K562 (cell line): ENCODE results near the gene HMGXB3. TPM values are rescaled to one million over a fixed set of nuclear protein-coding genes. Genes with fewer than 3 reads are reported as not detected.

Experiments
- ATAC-seq: fragments of 200-7000 bp; cut with Tn5 transposase; 3 replicates; pipeline ENCODE4 v1.9.1; 2020; ENCODE audit warnings: moderate library complexity
- BruUV-seq: library from RNA; stranded (reverse); fragments of 400-500 nt; replicated peaks from 2 replicates; lab custom pipeline; 2021; lab: Mats Ljungman, UMichigan
- CTCF ChIA-PET: fragments of 300-600 bp; formaldehyde crosslinking; extraction: SDS; loops from one replicate; lab custom pipeline; 2021; ENCODE audit warnings: low intra/inter-chr PET ratio; lab: Yijun Ruan, JAX
- POLR2A ChIA-PET: fragments of 300-600, 350-650 bp; sonication (Branson Sonifier 250); formaldehyde crosslinking; extraction: SDS; loops from one replicate; lab custom pipeline; 2021; ENCODE audit warnings: antibody characterized with exemption, inconsistent platforms; lab: Yijun Ruan, JAX
- DNase-seq, 4 experiments: peaks; one replicate each; pipeline versions ENCODE4 v3.0.0 to v3.0.0-alpha.2; 2011 to 2018; ENCODE audit warnings: low spot score in 3 of 4, mixed read lengths in 3 of 4; ENCODE audit errors: extremely low read depth in 1 of 4
- FAIRE-seq: peaks from 2 replicates; lab custom pipeline; 2011; peaks lifted over from hg19 to GRCh38; lab: Jason Lieb, UNC
- H2AFZ ChIP-seq: 2 replicates; pipeline ENCODE4 v1.6.0; 2011; ENCODE audit warnings: low read depth, low read length, control low read depth, inconsistent platforms
- H3K27ac ChIP-seq: fragments of 200-600 bp; 3 replicates; pipeline ENCODE4 v1.8.0; 2011; ENCODE audit warnings: low read depth, mild to moderate bottlenecking, control low read depth, inconsistent platforms, low read length, moderate library complexity, mixed read lengths; ENCODE audit errors: extremely low read depth
- H3K27me3 ChIP-seq, 2 experiments: fragments of 300-600 bp in 1 of 2; 2 replicates in 1 of 2; 3 replicates in 1 of 2; pipeline versions ENCODE4 v1.6.0 to v1.8.0; 2011; ENCODE audit warnings: inconsistent platforms in 2 of 2, low read length in 2 of 2, mild to moderate bottlenecking in 1 of 2, mixed read lengths in 1 of 2, moderate library complexity in 1 of 2; ENCODE audit not compliant: control insufficient read depth in 2 of 2, insufficient read depth in 2 of 2
- H3K36me3 ChIP-seq: fragments of 300-600 bp; 3 replicates; pipeline ENCODE4 v1.8.0; 2011; ENCODE audit warnings: mild to moderate bottlenecking, low read length, inconsistent platforms; ENCODE audit not compliant: control insufficient read depth, insufficient read depth
- H3K4me1 ChIP-seq, 2 experiments: fragments of 200-600 bp in 1 of 2; replicated peaks in 1 of 2; 2 replicates in 1 of 2; 3 replicates in 1 of 2; pipeline versions ENCODE4 v1.5.1 to v1.8.0; 2011; ENCODE audit warnings: inconsistent platforms in 2 of 2, low read length in 2 of 2, mild to moderate bottlenecking in 1 of 2, mixed read lengths in 1 of 2, moderate library complexity in 1 of 2; ENCODE audit not compliant: control insufficient read depth in 2 of 2, insufficient read depth in 2 of 2
- H3K4me2 ChIP-seq: 2 replicates; pipeline ENCODE4 v1.6.1; 2011; ENCODE audit warnings: low read length, control low read depth, inconsistent platforms, mixed read lengths; ENCODE audit not compliant: insufficient read depth
- H3K4me3 ChIP-seq: fragments of 200-600 bp; sonication (generic), shearing (Covaris generic); 2 replicates; pipeline ENCODE4 v1.5.1; 2016; ENCODE audit warnings: control low read depth, inconsistent platforms
- H3K79me2 ChIP-seq: fragments of 200-600 bp; 3 replicates; pipeline ENCODE4 v1.8.0; 2011; ENCODE audit warnings: low read length, inconsistent platforms; ENCODE audit not compliant: control insufficient read depth, insufficient read depth
- H3K9ac ChIP-seq, 2 experiments: 2 replicates each; pipeline versions ENCODE4 v1.6.0 to v1.6.1; 2011; ENCODE audit warnings: low read depth in 2 of 2, low read length in 2 of 2, control low read depth in 1 of 2, inconsistent platforms in 1 of 2, mild to moderate bottlenecking in 1 of 2, mixed read lengths in 1 of 2; ENCODE audit not compliant: insufficient read depth in 1 of 2
- H3K9me1 ChIP-seq: one replicate; pipeline ENCODE4 v1.6.0; 2011; ENCODE audit warnings: inconsistent platforms, mild to moderate bottlenecking, low read length, moderate library complexity; ENCODE audit not compliant: control insufficient read depth, insufficient read depth
- H3K9me3 ChIP-seq: replicated peaks from 2 replicates; pipeline ENCODE4 v1.5.1; 2011; ENCODE audit warnings: low read depth, low read length, inconsistent platforms; ENCODE audit not compliant: control insufficient read depth, insufficient read depth
- H4K20me1 ChIP-seq: replicated peaks from 2 replicates; pipeline ENCODE4 v1.6.1; 2011; ENCODE audit warnings: low read length, inconsistent platforms, mixed read lengths; ENCODE audit not compliant: control insufficient read depth, insufficient read depth
- BRF1 ChIP-seq: IDR thresholded peaks from 3 replicates; pipeline ENCODE4 v1.6.1; 2011; ENCODE audit warnings: borderline replicate concordance, mild to moderate bottlenecking; ENCODE audit not compliant: insufficient read length; ENCODE audit errors: extremely low read depth
- CREBBP ChIP-seq: IDR thresholded peaks from one replicate; pipeline ENCODE4 v1.6.1; 2012; ENCODE audit warnings: low read depth, mild to moderate bottlenecking, control low read depth, inconsistent platforms, low read length
- EP400 ChIP-seq: fragments of 450-650 bp; IDR thresholded peaks from 2 replicates; pipeline ENCODE4 v1.6.1; 2017; ENCODE audit warnings: antibody characterized with exemption, mild to moderate bottlenecking, moderate library complexity
- ETS1 ChIP-seq: conservative IDR thresholded peaks from 2 replicates; pipeline ENCODE4 v1.6.1; 2011; ENCODE audit warnings: low read depth, mild to moderate bottlenecking, low read length; ENCODE audit not compliant: control insufficient read depth
- GABPB2 ChIP-seq: fragments of 250-450 bp; sonication (Bioruptor Pico); conservative IDR thresholded peaks from 2 replicates; pipeline ENCODE4 v1.5.1; 2021; ENCODE audit warnings: mild to moderate bottlenecking
- GTF2F1 ChIP-seq: IDR thresholded peaks from 2 replicates; pipeline ENCODE4 v1.6.1; 2011; ENCODE audit warnings: low read depth, low read length, improper control_type of control experiment
- ILK ChIP-seq: fragments of 450-650 bp; IDR thresholded peaks from 2 replicates; pipeline ENCODE4 v1.6.1; 2016; ENCODE audit warnings: missing genetic modification characterization, low read depth, mild to moderate bottlenecking, missing compliant biosample characterization, moderate library complexity, borderline replicate concordance
- MTA3 ChIP-seq: fragments of 450-650 bp; formaldehyde crosslinking; IDR thresholded peaks from 2 replicates; pipeline ENCODE4 v1.6.1; 2017; ENCODE audit warnings: mild to moderate bottlenecking, borderline replicate concordance
- NFIX ChIP-seq: fragments of 250-450 bp; sonication (Bioruptor Pico); IDR thresholded peaks from 2 replicates; pipeline ENCODE4 v1.4.0; 2020; ENCODE audit warnings: low read depth, mild to moderate bottlenecking, moderate library complexity
- NR2C1 ChIP-seq, 2 experiments: fragments of 450-650 bp; IDR thresholded peaks; 2 replicates each; pipeline ENCODE4 v1.6.1; 2017; ENCODE audit warnings: mild to moderate bottlenecking in 2 of 2, antibody characterized with exemption in 1 of 2, inconsistent platforms in 1 of 2, missing compliant biosample characterization in 1 of 2, missing genetic modification characterization in 1 of 2
- PHTF2 ChIP-seq: fragments of 250-450 bp; sonication (Bioruptor Pico); IDR thresholded peaks from 2 replicates; pipeline ENCODE4 v1.5.0; 2021; ENCODE audit warnings: mild to moderate bottlenecking
- POLR2AphosphoS2 ChIP-seq: IDR thresholded peaks from 2 replicates; pipeline ENCODE4 v1.6.1; 2012; ENCODE audit warnings: low read length, improper control_type of control experiment
- PRPF4 ChIP-seq: fragments of 200-400 bp; formaldehyde crosslinking; IDR thresholded peaks from one replicate; pipeline ENCODE4 v1.6.1; 2017; ENCODE audit warnings: low read length, low read depth, mild to moderate bottlenecking; ENCODE audit not compliant: insufficient read depth, poor library complexity, severe bottlenecking
- TBP ChIP-seq: optimal IDR thresholded peaks from 2 replicates; pipeline ENCODE3; 2011; ENCODE audit warnings: low read depth, low read length, improper control_type of control experiment
- U2AF1 ChIP-seq: fragments of 200-400 bp; formaldehyde crosslinking; optimal IDR thresholded peaks from 2 replicates; pipeline ENCODE3; 2017; ENCODE audit warnings: mild to moderate bottlenecking, low read depth, low read length, moderate library complexity
- U2AF2 ChIP-seq: fragments of 200-400 bp; formaldehyde crosslinking; optimal IDR thresholded peaks from 2 replicates; pipeline ENCODE3; 2017; ENCODE audit warnings: low read depth, mild to moderate bottlenecking, low read length
- ZKSCAN8 ChIP-seq: fragments of 200-800 bp; sonication (Bioruptor generic); IDR thresholded peaks from 2 replicates; pipeline ENCODE4 v1.6.1; 2016; ENCODE audit warnings: missing genetic modification characterization, missing compliant biosample characterization
- ZNF124 ChIP-seq: sonication (generic); formaldehyde crosslinking; IDR thresholded peaks from 2 replicates; pipeline ENCODE4 v1.8.1; 2022; ENCODE audit warnings: missing genetic modification reagents
- ZNF184 ChIP-seq: sonication (generic); formaldehyde crosslinking; IDR thresholded peaks from 2 replicates; pipeline ENCODE4 v1.5.0; 2020; ENCODE audit warnings: missing genetic modification reagents
- ZNF311 ChIP-seq: fragments of 250-450 bp; sonication (Bioruptor Pico); IDR thresholded peaks from 2 replicates; pipeline ENCODE4 v1.4.0; 2020; ENCODE audit warnings: mild to moderate bottlenecking, moderate library complexity
- WGBS: fragments of 100-300 bp; shearing (Covaris generic); methylation state at CpG from one replicate; pipeline ENCODE4 v1.1.6; 2016; ENCODE audit warnings: low coverage, mixed read lengths; ENCODE audit not compliant: insufficient coverage; ENCODE audit errors: missing lambda C conversion rate; 5-methylcytosine and 5-hydroxymethylcytosine counted together
- in situ Hi-C: fragments of 300-500 bp; cut with MboI; formaldehyde crosslinking; loops from 4 replicates; pipeline ENCODE4 v1.15.0; 2018; ENCODE audit warnings: inconsistent platforms, mixed read lengths
- intact Hi-C: fragments of 100-400 bp; cut with micrococcal nuclease; formaldehyde crosslinking; loops from 2 replicates; pipeline ENCODE4 v1.14.2; 2022
- polyA plus RNA-seq, 8 experiments: library from polyadenylated mRNA; depleted of rRNA in 4 of 8; stranded (reverse) in 5 of 8; unstranded in 3 of 8; fragments of >200 nt; fragmentation: Nextera tagmentation in 2 of 8; fragmentation: Illumina TruSeq in 1 of 8; extraction: Ambion mirVana in 2 of 8; extraction: Trizol in 1 of 8; gene quantifications; 2 replicates each; pipeline versions ENCODE4 v1.2.1 to v1.2.3, GENCODE V29; 2011 to 2014; ENCODE audit warnings: inconsistent platforms in 1 of 8, missing spikeins in 1 of 8
- total RNA-seq, 7 experiments: library from RNA; depleted of rRNA in 6 of 7; stranded (reverse); fragments of >200 nt in 6 of 7; fragmentation: Illumina TruSeq in 2 of 7; extraction: Trizol in 2 of 7; gene quantifications; 2 replicates each; pipeline versions ENCODE4 v1.2.1 to v1.2.3, GENCODE V29; 2011 to 2021; ENCODE audit warnings: low replicate concordance in 1 of 7

HMGXB3 gene
- total and polyA plus RNA-seq, 9 of the 15 experiments (the other 6 are each of a cell fraction or from before 2014, with no cell fraction given), result 1.8 to 44.1 (median 32.2) TPM

GRCh38 chr5:150063638-150064037, 63.1 kb downstream of the HMGXB3 start (continued):
- TF ChIP-seq NFIX (no peak), NR2C1 (IDR thresholded peaks at IDR 0.05) (no peak), NR2C1 (tag; IDR thresholded peaks at IDR 0.05) (no peak)

- H3K4me1 ChIP-seq, result peaks cover 0 to 7% of the 10 kb centered on the region in 2 experiments; a peak in 2 of 5 replicates
- ATAC-seq (no peak), DNase-seq (no peak), FAIRE-seq (no peak)
- no peaks in the 10 kb centered on the region; the same call in 1 of the 2 replicates for H4K20me1 ChIP-seq
- no peak for TF ChIP-seq TBP
- TF ChIP-seq PHTF2 (CRISPR knock-in tag), result no peak
- no peak for TF ChIP-seq CREBBP
- TF ChIP-seq ETS1, result no peak
- no peak for TF ChIP-seq ILK
- no peak for TF ChIP-seq ZNF124 (CRISPR knock-in tag)
- TF ChIP-seq ZNF184 (CRISPR knock-in tag), result no peak
- no peak for TF ChIP-seq U2AF2
- TF ChIP-seq GTF2F1, result no peak
- no peak for TF ChIP-seq ZKSCAN8
- no peak for TF ChIP-seq U2AF1
- no peak for TF ChIP-seq MTA3
- TF ChIP-seq EP400, result no peak
- TF ChIP-seq BRF1, result no peak
- TF ChIP-seq ZNF311 (CRISPR knock-in tag), result no peak
- no peak for TF ChIP-seq POLR2AphosphoS2
- TF ChIP-seq GABPB2 (CRISPR knock-in tag), result no peak
- no peak for TF ChIP-seq PRPF4
- H3K36me3 ChIP-seq, result no peaks in the 10 kb centered on the region
- peaks cover 10 to 52% of the 10 kb centered on the region in 2 experiments for H3K27me3 ChIP-seq
- POLR2A ChIA-PET, result interaction anchor here (0.5 to 1.6 kb wide), 8 partner anchors 9 to 164 kb away, joined by 3 to 6 read pairs (median 4); no protein-coding TSS in a partner anchor
- 26% methylated on average over 7 of the region's 7 CpGs for WGBS
- H3K79me2 ChIP-seq, result no peaks in the 10 kb centered on the region
- in situ Hi-C loops (no loop called here), intact Hi-C loops (no loop called here)
- H3K9ac ChIP-seq, result no peak overlapping the region
- H3K4me2 ChIP-seq, result no peak overlapping the region
- CTCF ChIA-PET, result no interaction called here
- peaks cover 4% of the 10 kb centered on the region for H3K9me1 ChIP-seq
- H3K27ac ChIP-seq, result no peak overlapping the region
- no TSS peak for BruUV-seq
- no peaks in the 10 kb centered on the region for H3K9me3 ChIP-seq
- no peak overlapping the region for H3K4me3 ChIP-seq
- H2AFZ ChIP-seq, result no peak overlapping the region
Observed at GRCh38 chr5:150064681-150065220, 64.2 kb downstream of the HMGXB3 start.
